Uterus (tissue), 2 donors: ENCODE data around the gene IFT57.

Source experiments
- POLR2A ChIP-seq, 2 donors: fragments of 450-650 bp; IDR thresholded peaks; one replicate each; pipeline ENCODE4 v1.6.1; 2016; ENCODE audit warnings: antibody characterized with exemption in 2 of 2, mild to moderate bottlenecking in 1 of 2, moderate library complexity in 1 of 2
- TF ChIP-seq, protein P1 (sequence below), 4 experiments: fragments of 200-600 bp in 2 of 4; fragments of 450-650 bp in 2 of 4; sonication (generic) in 2 of 4; IDR thresholded peaks; one replicate each; pipeline ENCODE4 v1.5.1; 2016 to 2019; ENCODE audit warnings: antibody characterized with exemption in 4 of 4, mild to moderate bottlenecking in 2 of 4, moderate library complexity in 1 of 4

DNA sequence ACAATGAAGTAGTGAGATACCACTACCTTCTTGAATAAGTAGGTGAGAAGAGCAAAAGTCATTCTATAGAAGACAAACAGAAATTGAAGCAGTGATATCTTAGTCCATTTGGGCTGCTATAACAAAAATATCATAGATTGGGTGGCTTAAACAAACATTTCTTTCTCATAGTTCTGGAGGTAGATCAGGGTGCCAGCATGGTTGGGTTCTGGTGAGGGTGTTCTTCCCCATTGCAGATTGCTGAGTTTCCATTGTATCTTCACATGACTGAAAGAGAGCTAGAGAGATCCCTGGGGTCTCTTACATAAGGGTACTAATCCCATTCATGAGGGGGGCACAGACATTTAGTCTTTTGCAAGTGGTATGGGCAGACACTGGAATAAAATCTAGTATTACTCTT is 32.9 kb upstream of the IFT57 start:
- TF ChIP-seq, protein P1, sequence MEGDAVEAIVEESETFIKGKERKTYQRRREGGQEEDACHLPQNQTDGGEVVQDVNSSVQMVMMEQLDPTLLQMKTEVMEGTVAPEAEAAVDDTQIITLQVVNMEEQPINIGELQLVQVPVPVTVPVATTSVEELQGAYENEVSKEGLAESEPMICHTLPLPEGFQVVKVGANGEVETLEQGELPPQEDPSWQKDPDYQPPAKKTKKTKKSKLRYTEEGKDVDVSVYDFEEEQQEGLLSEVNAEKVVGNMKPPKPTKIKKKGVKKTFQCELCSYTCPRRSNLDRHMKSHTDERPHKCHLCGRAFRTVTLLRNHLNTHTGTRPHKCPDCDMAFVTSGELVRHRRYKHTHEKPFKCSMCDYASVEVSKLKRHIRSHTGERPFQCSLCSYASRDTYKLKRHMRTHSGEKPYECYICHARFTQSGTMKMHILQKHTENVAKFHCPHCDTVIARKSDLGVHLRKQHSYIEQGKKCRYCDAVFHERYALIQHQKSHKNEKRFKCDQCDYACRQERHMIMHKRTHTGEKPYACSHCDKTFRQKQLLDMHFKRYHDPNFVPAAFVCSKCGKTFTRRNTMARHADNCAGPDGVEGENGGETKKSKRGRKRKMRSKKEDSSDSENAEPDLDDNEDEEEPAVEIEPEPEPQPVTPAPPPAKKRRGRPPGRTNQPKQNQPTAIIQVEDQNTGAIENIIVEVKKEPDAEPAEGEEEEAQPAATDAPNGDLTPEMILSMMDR (IDR thresholded peaks at IDR 0.05), result no peak
- TF ChIP-seq POLR2A (IDR thresholded peaks at IDR 0.05), result no peak
